HG03139 (cell line): ENCODE results near the gene RRP36.
A peak's percentile ranks its signal among the peaks of the same experiment; 100 is the strongest.

Experiments used
- ATAC-seq: cut with Tn5 transposase; IDR thresholded peaks from one replicate; pipeline ENCODE4 v1.9.1; 2021; ENCODE audit not compliant: unreplicated experiment

Gene RRP36

DNA sequence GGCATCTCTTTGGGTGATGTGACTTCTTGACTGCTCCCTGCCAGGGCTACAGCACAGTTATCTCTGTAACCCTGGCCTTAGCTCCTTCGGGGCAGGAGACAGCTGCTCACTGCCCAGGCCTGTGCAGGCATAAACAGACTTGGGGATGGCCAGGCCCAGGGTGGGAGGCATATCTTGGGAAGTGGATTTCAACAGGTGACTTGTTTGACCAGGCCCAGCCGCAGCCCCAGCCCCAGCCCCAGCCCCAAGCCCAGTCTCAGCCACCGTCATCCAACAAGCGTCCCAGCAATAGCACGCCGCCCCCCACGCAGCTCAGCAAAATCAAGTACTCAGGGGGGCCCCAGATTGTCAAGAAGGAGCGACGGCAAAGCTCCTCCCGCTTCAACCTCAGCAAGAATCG, 15.2 kb upstream of the RRP36 start:
- no peak for ATAC-seq

GRCh38 chr6:43007126-43007525, 14.3 kb upstream of the RRP36 start:
- ATAC-seq, result no peak

DNA sequence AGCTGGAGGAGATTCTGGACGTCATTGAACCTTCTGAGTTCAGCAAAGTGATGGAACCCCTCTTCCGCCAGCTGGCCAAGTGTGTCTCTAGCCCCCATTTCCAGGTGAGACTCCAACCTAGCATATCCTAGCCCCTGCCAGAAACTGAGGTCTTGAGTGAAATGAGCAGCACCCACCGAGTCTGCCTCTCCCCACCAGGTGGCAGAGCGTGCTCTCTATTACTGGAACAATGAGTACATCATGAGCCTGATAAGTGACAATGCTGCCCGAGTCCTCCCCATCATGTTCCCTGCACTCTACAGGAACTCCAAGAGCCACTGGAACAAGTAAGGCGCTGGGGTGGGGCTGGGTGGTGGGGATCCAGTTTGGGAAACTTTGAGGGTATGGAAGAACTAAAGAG, 12.3 kb upstream of the RRP36 start:
- no peak for ATAC-seq

- ATAC-seq, result no peak
These were observed 10.2 kb upstream of the RRP36 start for GRCh38 chr6:43011207-43011606.

GRCh38 chr6:43012364-43012763, 9.1 kb upstream of the RRP36 start:
- no peak for ATAC-seq

- peak; percentile 5 for ATAC-seq
These were observed 8.2 kb upstream of the RRP36 start for GRCh38 chr6:43013097-43013842.

GRCh38 chr6:43013843-43014433, 7.5 kb upstream of the RRP36 start, which contains the start of the genes KLHDC3 and MEA1:
KLHDC3 (plus strand) TSS chr6:43014249; CDS start chr6:43017193, 2,944 bp downstream.
MEA1 (minus strand) TSS chr6:43013946; CDS start chr6:43013813, 133 bp downstream.
- ATAC-seq, result peak; percentile 83

DNA sequence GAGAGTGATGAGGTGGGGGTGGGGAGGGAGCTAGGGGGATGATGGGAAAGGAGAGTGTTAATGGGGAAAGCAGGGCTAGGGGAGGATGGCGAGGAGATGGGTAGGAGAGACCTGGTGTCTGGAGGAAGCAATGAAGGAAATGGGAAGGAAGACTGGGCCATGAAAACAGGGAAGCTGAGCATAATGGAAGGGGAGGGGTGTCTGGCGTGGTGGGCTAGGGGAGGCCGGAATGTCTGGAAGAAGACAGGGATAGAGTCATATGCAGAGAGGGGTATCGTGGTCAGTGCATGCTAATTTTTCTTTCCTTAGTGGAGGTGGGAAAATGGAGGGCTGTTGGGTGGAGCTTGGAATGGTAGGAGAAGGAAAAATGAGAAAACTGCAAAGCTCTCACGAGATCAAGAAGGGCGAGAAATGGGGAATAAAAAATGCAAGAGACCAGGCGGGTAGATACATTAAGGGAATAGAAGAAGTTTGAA, 7.0 kb upstream of the RRP36 start:
- ATAC-seq, result no peak

DNA sequence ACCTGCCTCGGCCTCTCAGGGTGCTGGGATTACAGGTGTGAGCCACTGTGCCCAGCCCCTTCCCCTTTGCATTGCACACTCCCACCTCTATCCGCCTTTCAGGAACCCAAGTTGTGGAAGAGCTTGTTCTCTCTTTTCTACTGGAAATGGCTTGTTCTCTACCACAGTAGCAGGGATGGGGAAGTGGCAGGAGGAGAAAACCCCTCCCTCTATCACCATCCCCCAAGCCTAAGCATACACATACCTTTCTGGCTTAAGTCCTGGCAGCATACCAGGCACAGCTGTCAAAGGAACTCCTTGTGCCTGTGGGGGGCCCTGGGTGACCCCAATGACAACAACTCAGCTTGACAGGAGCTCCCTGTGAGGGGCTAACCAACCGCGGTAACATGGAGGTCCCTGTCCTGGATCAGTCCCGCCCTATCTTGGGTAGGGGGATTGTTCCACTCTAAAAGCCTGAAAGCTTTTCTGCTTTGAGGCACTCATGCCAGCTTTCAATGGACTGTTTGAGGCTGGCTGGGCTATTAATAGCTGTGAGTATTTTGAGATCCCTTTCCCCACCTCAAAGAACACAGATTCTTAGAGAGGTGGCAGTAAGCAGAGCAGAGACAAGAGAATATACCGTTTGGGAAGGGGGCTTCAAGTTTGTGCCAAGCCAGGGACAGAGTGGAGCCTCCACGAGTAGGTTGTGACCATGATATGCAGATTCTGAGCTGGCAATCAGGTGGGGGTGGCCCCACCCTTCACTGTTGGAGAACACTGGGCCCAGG, 5.1 kb upstream of the RRP36 start:
- no peak for ATAC-seq

DNA sequence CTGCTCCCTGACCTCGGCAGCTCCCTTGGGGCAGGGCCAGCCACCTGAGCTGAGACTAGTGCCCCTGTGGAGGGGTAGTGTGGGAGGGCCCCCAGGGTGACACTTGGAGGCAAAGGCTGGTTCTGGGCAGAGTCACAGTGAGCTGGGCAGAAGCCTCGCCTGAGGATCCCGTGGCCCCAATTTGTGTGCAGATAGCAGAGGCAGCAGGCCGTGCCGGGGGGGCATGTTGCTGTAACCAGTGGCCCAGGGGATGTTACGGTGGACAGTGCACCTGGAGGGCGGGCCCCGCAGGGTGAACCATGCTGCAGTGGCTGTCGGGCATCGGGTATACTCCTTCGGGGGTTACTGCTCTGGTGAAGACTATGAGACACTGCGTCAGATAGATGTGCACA, 4.5 kb upstream of the RRP36 start:
- ATAC-seq, result no peak

DNA sequence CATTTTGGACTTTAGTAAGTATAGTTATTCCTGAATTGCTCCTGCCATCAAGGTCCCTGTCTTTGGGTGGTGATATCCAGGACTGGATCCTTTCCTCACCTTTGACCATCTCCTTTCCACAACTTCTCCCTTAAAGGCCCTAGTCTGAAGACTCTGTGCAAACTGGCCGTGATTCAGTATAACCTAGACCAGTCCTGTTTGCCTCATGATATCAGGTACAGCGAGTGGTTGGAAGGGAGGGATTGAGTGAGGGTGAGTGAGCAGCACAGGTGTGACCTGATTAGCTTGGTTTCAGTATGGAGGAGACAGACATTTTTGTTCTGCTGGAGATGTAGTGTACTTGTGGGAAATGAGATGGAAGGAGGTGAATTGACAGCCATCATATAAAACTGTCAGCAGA, 2.3 kb upstream of the RRP36 start:
- no peak for ATAC-seq

GRCh38 chr6:43020052-43020705, 1.2 kb upstream of the RRP36 start:
- no peak for ATAC-seq

DNA sequence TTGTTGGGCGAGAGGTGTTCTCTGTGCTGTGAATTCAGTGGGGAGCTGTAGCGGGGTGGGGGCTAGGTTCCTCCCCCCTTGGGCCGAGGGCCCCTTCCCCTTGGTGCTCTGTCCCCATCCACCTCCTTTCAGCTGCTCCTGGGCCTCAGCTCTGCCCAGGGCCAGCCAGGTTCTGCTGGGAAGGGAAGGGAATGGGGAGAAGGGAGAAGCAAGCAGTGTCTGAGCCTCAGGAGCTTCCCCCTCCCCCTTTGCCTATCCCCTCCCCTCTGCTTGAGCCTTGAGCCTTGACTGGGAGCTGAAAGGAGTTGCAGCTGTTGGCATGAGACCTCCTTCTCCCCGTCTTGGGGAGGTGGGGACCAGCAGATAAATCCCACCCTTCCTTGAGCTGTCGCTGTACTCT, 576 bp upstream of the RRP36 start:
- no peak for ATAC-seq

DNA sequence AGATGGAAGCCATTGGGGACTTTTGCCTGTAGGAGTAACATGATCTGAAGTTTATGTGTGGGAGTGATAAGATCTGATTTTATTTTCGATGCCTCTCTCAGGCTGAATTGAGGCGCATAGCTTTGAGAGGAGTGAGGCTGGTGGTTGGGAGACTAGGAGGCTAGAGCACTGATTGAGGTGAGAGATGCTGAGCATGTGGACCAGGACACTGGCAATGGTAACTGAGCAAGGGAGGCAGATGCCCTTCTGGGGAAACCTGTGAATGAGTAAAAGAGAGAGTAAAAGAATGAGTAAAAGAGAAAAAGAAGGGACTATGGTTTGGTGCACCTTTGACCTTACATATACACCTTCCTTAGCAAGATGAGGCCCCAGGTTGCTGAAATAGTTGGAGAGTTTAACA, 3.0 kb downstream of the RRP36 start:
- ATAC-seq, result no peak

DNA sequence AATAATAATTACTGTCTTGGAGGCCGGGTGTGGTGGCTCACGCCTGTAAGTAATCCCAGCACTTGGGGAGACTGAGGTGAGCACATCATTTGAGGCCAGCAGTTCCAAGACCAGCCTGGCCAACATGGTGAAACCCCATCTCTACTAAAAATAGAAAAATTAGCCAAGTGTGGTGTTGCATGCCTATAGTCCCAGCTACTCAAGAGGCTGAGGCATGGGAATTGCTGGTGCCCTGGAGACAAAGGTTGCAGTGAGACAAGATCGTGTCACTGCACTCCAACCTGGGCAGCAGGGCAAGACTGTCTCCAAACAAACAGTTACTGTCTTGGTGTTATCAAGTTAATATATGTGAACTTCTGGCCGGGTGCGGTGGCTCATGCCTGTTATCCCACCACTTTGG, 4.9 kb downstream of the RRP36 start:
- no peak for ATAC-seq

DNA sequence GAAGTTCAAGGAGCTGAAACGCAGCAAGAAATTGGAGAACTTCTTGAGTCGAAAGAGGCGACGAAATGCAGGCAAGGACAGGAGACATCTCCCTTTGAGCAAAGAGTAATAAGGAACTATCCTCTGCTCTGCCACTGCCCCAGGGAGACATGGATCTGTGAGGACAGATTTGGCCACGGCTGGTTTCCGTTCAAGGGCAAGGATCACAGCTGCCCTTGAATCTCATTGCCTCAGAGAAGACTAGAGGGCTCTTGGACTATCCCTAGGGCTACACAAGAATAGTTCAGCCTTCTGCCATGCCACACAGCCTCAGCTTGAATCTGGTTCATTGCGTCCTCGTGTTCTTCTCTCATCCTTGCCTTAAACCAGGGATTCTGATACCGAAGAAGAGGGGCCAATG, 7.7 kb downstream of the RRP36 start:
- ATAC-seq, result no peak

DNA sequence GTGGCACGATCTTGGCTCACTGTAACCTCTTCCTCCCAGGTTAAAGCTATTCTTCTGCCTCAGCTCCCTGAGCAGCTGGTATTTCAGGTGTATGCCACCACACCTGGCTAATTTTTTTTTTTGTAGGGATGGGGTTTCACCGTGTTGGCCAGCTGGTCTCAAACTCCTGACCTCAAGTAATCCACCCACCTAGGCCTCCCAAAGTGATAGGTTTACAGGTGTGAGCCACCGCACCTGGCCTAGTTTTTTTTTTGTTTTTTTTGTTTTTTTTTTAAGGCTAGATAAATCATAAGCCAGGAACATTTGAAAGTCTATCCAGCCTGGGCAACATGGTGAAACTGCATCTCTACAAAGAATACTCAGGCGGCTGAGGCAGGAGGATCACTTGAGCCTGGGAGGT, 10.9 kb downstream of the RRP36 start:
- ATAC-seq, result no peak

GRCh38 chr6:43033496-43034189, 12.2 kb downstream of the RRP36 start:
- no peak for ATAC-seq

- ATAC-seq, result no peak
These were observed 12.7 kb downstream of the RRP36 start for GRCh38 chr6:43034190-43034525.

DNA sequence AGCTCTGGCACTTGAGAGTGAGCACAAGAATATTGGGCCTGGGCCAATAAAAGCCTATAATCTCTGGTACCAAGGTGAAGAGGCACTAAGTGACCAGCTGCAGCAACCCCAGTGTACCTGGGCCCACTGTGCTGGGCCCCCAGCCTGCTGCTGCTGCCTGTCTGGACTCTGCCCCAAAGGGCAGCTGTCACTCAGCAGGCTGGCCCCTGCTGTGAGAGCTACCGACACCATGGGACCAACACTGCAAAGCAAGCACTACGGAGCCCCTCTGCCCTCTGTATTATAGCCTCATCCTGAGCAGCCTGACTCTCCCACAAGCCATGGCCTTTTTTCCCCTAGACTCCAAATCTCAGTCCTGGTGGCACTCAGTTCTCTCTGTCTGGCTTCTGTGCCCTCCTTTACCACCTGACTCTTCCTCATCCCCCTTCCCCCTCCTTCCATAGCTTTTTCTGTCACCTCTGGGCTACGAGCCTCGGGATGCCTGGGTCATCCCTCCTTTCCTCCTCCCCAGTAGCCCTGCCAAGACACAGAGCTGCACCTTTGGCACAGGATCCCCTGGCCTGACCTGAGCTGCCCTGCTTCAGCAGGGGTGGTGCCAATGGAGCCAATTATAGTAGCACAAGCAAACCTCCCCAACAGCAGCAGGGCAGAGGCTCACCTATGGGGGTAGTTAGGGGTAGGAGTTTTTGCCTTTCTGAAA, 14.2 kb downstream of the RRP36 start:
- ATAC-seq, result no peak
